Measurements from ENCODE around the gene LMBR1.
"Not testable (repeated sequence)": the region's sequence is repeated elsewhere in the genome, so short reads cannot be mapped to it uniquely, and the experiment has no call there.

LMBR1 gene

GRCh38 chr7:156932006-156932405 is 39.0 kb upstream of the LMBR1 start:
- TF ChIP-seq, protein P1, sequence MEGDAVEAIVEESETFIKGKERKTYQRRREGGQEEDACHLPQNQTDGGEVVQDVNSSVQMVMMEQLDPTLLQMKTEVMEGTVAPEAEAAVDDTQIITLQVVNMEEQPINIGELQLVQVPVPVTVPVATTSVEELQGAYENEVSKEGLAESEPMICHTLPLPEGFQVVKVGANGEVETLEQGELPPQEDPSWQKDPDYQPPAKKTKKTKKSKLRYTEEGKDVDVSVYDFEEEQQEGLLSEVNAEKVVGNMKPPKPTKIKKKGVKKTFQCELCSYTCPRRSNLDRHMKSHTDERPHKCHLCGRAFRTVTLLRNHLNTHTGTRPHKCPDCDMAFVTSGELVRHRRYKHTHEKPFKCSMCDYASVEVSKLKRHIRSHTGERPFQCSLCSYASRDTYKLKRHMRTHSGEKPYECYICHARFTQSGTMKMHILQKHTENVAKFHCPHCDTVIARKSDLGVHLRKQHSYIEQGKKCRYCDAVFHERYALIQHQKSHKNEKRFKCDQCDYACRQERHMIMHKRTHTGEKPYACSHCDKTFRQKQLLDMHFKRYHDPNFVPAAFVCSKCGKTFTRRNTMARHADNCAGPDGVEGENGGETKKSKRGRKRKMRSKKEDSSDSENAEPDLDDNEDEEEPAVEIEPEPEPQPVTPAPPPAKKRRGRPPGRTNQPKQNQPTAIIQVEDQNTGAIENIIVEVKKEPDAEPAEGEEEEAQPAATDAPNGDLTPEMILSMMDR (IDR thresholded peaks at IDR 0.05; ENCODE audit: borderline replicate concordance, control extremely low read depth, extremely low read depth, insufficient read depth, missing control alignments) = no peak
- in situ Hi-C loops (cut with MboI; ENCODE audit: low sequenced_read_pairs, unreplicated experiment) = no loop called here
- DNase-seq (ENCODE audit: low spot score) = no peak

DNA sequence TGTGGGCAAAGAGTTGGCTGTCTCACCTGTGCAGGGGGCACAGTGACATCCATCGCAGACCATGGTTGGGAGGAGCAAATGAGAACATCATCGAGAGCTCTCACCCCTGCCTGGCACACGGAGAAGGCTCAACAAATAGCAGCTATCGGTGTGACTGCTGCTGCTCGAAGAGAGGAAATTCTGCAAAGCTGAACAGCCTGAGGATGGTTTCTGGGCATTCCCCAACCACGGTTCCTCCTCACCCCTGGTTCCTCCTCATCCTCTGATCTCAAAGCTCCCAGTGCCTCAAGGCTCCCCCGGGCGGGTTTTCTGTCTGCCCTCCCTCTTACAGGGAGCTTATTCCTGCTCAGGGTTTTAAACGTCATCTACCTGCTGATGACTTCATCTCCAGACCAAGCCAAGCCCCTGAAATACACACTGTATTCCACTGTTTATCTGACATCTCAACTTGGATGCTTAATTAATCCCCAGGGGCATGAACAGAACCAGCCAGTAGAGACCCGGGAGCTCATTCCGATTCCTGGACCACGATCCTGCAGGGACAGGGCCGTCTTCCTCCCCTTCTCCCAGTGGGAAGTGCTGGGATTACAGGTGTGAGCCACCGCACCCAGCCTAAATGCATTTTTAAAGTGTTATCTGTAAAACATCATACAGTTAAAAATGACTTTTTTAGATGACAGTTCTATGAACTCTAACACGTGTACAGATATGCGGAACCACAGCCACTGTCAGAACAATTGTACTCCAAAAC is 37.0 kb upstream of the LMBR1 start:
- DNase-seq (ENCODE audit: low spot score) = no peak
- TF ChIP-seq, protein P1 (IDR thresholded peaks at IDR 0.05; ENCODE audit: borderline replicate concordance, control extremely low read depth, extremely low read depth, insufficient read depth, missing control alignments) = no peak
- in situ Hi-C loops (cut with MboI; ENCODE audit: low sequenced_read_pairs, unreplicated experiment) = no loop called here

GRCh38 chr7:156928406-156928747 is 35.4 kb upstream of the LMBR1 start:
- no peak for DNase-seq (ENCODE audit: low spot score)
- in situ Hi-C loops (cut with MboI; ENCODE audit: low sequenced_read_pairs, unreplicated experiment) = no loop called here
- TF ChIP-seq, protein P1 (IDR thresholded peaks at IDR 0.05; ENCODE audit: borderline replicate concordance, control extremely low read depth, extremely low read depth, insufficient read depth, missing control alignments) = no peak

DNA sequence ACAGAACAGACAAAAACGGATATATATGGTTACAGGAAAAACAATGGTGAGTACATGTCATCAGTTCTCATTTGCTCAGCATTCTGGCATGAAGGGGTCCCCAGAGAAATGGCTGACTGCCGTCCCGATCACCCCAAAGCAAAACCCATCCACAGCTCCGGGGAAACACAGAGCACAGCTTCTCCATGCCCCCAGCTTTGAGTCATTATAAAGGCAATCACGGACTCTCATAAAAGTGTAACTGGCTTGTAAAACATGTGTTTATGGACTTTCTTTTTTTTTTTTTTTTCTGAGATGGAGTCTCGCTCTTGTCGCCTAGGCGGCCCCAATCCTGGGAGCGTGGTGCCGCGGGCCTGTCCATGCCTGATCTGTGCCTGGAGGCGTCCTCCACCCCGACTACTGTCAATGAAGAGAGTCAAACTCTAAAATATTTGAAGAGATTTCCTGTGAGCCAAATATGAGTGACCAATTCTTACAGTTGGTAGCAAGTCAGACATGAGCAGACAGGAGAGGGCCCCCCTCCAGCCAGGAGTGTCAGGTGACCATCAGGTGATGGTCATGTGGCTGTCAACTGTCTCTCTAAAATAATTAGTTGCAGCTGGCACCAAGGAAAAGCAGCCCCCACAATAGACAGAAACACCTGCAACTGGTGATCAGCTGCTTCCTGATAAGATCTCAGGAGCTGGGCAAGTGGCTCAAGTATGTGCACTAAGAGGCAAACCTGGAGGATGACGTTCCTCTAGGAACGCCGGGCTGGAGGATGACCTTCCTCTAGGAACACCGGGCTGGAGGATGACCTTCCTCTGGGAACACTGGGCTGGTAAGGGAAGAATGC is 34.8 kb upstream of the LMBR1 start:
- in situ Hi-C loops (cut with MboI; ENCODE audit: low sequenced_read_pairs, unreplicated experiment) = no loop called here
- no peak for DNase-seq (ENCODE audit: low spot score)
- TF ChIP-seq, protein P1 (IDR thresholded peaks at IDR 0.05; ENCODE audit: borderline replicate concordance, control extremely low read depth, extremely low read depth, insufficient read depth, missing control alignments) = no peak

- DNase-seq (ENCODE audit: low spot score); in situ Hi-C loops (cut with MboI; ENCODE audit: low sequenced_read_pairs, unreplicated experiment): not testable (repeated sequence)
These were observed 32.8 kb upstream of the LMBR1 start for GRCh38 chr7:156925821-156926220.

- DNase-seq (ENCODE audit: low spot score); in situ Hi-C loops (cut with MboI; ENCODE audit: low sequenced_read_pairs, unreplicated experiment): not testable (repeated sequence)
These were observed 29.3 kb upstream of the LMBR1 start for GRCh38 chr7:156922304-156922703.

DNA sequence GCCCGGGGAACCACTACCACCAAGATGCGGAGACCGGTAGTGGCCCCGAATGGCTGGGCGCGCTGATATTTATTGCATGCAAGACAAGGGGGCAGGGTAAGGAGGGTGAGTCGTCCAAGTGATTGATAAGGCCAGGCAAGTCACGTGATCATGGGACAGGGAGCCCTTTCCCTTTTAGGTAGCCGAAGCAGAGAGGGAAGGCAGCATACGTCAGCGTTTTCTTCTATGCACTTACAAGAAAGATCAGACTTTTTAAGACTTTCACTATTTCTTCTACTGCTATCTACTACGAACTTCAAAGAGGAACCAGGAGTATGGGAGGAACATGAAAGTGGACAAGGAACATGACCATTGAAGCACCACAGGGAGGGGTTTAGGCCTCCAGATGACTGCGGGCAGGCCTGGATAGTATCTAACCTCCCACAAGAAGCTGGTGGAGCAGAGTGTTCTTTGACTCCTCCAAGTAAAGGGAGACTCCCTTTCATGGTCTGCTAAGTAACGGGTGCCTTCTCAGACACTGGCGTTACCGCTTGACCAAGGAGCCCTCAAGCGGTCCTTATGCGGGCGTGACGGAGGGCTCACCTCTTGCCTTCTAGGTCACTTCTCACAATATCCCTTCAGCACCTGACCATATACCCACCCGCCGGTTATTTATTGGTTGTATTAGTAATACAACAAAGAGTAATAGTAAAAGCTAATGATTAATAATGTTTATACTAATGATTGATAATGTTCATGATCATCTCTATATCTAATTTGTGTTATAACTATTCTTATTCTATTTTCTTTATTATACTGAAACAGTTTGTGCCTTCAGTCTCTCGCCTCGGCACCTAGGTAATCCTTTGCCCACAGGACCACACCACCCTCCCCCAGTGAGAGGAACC is 27.7 kb upstream of the LMBR1 start:
- DNase-seq (ENCODE audit: low spot score); in situ Hi-C loops (cut with MboI; ENCODE audit: low sequenced_read_pairs, unreplicated experiment): not testable (repeated sequence)

DNA sequence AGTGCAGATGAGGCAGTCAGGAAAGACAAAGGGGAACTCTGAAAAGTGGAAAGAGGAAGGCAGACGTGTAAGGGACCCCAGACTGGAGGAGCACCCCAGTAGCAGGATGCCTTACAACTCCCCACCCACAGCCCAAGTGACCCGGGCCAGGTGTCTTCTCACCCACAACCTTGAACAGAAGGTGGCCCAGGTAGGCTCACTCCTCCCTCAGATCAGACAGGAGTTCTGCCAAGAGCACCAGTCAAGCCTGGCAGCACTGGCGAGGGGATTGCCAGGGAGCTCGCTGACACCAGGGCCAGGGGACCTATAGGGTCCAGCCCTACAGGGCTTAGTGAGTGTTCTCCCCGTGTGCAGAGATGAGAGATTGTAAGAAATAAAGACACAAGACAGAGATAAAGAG is 27.1 kb upstream of the LMBR1 start:
- in situ Hi-C loops (cut with MboI; ENCODE audit: low sequenced_read_pairs, unreplicated experiment) = no loop called here
- no peak for DNase-seq (ENCODE audit: low spot score)
- TF ChIP-seq, protein P1 (IDR thresholded peaks at IDR 0.05; ENCODE audit: borderline replicate concordance, control extremely low read depth, extremely low read depth, insufficient read depth, missing control alignments) = no peak
